NK-92 (cell line): Measurements from ENCODE around the gene LHFPL3.

Source experiments
- DNase-seq: peaks from one replicate; lab custom pipeline; 2025; ENCODE audit not compliant: unreplicated experiment; lab: John Stamatoyannopoulos, UW

The LHFPL3 gene

DNA sequence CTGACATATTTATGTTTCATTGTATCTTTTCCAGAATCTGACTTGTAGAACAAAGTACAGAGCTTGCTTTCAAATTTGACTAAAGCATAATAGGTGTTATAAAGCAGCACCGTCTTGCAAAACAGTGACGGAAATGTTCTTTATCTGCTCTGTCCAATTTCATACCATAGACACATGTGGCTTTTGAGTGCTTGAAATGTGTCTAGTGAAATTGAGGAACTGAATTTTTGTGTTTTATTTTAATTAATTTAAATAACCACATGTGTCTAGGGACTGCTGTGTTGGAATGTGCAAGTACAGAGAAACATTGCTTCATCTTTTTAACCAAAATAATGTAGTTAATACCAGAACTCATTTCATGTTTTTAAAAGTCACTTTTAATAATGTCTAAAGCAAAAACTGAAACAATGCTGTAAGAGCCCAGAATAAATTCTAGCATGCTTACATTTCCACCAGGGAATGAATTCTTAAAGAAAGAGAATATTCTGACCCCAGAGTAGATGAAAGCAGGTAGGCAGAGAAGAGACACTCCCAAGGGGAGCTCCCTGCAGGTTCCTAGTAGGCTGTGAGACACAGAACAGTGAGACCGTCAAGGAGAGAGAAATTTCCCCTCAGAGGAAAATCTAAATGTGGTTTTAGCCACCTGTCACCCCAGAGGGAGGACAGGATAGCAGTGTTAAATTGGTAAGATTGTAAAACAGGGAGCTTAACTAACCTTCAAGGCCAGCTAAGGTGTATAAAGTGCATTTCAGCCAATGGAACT is 510.3 kb downstream of the LHFPL3 start:
- no peak for DNase-seq

DNA sequence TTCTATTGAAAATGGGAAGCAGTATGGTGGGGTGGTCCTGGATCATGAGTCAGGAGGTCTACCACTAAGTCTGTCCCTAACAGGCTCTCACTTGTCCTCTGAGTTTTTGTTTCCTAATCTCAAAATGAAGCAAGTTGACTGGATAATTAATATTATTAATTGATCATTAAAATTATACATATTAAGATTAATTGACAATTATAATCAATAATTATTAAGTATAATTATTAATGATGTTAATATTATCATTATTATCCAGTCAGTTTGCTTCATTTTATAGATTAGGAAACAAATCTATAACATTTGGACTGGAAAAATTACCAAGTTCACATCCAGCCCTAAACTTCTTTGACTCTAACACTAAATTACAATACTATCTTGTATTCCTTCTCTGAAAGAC is 511.4 kb downstream of the LHFPL3 start:
- DNase-seq, result no peak

GRCh38 chr7:104841798-104842197 is 513.4 kb downstream of the LHFPL3 start:
- no peak for DNase-seq

DNA sequence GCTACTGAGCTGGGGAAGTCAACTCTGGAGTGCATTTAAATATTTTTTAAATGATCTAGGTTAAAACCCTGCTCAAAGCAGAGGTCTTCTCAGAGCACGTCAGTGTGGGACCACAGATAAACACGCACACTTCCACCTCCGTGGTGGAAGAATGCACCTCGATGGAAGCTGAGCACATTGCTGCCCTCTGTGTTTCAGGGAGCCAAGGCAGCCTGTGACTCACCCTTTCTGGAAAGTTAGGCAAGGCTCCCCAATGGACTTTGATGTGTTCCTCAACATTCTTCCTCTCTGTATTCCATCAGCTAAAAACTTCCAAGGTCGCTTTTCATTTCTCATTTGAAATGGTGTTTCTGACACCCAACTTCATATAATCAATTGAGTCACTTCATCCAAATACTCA is 514.8 kb downstream of the LHFPL3 start:
- DNase-seq, result no peak

GRCh38 chr7:104845557-104845956 is 517.2 kb downstream of the LHFPL3 start:
- DNase-seq, result no peak

- no peak for DNase-seq
Measured at GRCh38 chr7:104846731-104847130, 518.3 kb downstream of the LHFPL3 start.

DNA sequence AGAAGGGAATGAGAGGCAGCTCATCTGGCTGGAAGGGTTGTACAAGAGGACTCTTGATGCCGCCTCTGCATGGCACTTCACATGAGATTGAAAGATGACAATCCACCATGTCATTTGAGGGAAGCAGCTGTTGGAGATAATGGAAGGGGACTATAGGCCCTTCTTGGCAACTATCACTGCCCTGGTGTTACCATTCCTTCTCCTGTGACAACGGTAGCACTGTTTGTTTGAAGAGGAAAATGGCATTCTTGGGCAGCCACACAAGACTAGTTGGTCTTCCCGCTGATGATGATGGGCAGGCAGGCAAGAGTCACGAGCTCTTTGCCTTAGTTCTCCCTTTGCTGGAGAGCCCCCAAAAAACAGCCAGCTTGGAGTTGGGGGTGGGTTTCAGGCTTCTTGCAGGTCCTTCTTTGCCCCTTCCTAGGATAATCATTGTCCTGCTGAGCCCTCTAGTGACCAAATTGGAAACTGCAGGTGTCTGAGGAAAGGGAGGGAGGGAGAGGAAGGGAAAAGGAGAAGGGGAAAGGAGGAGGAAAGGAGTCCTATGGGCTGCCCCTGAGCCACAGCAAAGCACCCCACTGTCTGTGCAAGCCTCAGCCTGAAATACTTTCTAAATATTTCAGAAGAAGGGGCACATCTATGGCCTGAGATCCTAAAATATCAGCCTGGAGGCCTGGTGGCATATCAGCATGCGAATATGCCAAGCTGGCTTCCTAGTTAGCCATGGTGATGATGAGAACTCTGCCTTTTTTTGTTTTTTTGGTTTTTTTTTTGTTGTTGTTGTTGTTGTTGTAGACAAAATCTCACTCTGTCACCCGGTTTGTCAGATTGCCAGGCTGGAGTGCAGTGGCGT is 520.0 kb downstream of the LHFPL3 start:
- DNase-seq, result no peak

GRCh38 chr7:104850374-104850773 is 522.0 kb downstream of the LHFPL3 start:
- no peak for DNase-seq

GRCh38 chr7:104851268-104851667 is 522.9 kb downstream of the LHFPL3 start:
- DNase-seq, result no peak

DNA sequence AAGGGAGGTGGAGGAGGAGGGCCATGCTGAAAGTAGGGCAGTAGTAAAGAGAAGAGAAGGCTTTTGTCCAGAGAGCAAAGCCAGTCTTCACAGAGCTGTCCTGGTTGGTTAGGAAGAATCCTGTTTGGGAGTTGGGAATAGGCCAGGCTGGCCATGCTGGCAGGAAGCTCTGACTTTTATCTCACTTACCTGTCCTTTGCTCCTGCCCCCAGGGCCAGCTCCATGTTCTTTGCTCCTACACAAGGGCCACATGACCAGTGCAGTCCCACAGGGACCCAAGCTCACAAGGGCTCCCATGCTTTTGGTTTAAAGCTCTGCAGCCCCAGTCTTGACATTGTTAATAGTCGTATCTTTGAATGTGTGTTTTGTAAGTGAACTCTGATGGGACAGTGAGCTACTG is 524.0 kb downstream of the LHFPL3 start:
- no peak for DNase-seq

GRCh38 chr7:104855861-104856260 is 527.5 kb downstream of the LHFPL3 start:
- no peak for DNase-seq

GRCh38 chr7:104857458-104858425 is 529.3 kb downstream of the LHFPL3 start:
- no peak for DNase-seq

GRCh38 chr7:104859754-104860426 is 531.5 kb downstream of the LHFPL3 start:
- DNase-seq, result no peak

DNA sequence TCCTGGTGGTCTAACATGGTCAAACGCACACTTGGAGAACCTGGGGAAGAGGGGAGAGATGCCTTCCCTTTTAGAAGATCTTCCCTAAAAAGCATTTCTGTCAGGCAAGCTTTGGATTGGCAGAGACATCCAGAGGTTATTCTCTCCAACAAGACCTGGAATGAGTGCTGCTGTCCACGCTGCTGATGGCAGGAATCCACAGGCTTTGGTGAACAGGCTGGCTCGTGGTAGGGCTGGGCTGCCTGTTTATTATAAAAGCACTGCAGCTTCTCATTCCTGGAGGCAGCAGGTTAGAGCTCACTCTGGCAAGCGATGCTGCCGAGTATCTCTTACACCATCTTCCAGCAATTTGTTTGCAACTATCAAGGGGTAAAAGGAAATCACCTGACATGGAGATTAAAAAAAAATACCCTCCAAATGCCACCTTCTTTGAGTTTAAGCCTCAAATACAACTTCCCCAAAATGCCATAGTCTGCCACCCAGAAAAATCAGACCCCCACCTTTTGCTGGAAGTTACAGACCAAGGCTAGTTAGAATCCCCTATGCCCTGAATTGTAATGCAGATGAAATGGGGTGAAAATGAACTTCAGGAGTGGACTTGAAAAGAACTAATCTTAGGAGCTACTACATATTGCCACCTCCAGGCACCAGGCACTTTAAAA is 533.5 kb downstream of the LHFPL3 start:
- no peak for DNase-seq

GRCh38 chr7:104862719-104863118 is 534.3 kb downstream of the LHFPL3 start:
- no peak for DNase-seq

- DNase-seq, result no peak
Measured at GRCh38 chr7:104873401-104873800, 545.0 kb downstream of the LHFPL3 start.

- DNase-seq, result no peak
Measured at GRCh38 chr7:104878577-104878976, 550.2 kb downstream of the LHFPL3 start.

- DNase-seq, result no peak
Measured at GRCh38 chr7:104883248-104883717, 554.9 kb downstream of the LHFPL3 start.

DNA sequence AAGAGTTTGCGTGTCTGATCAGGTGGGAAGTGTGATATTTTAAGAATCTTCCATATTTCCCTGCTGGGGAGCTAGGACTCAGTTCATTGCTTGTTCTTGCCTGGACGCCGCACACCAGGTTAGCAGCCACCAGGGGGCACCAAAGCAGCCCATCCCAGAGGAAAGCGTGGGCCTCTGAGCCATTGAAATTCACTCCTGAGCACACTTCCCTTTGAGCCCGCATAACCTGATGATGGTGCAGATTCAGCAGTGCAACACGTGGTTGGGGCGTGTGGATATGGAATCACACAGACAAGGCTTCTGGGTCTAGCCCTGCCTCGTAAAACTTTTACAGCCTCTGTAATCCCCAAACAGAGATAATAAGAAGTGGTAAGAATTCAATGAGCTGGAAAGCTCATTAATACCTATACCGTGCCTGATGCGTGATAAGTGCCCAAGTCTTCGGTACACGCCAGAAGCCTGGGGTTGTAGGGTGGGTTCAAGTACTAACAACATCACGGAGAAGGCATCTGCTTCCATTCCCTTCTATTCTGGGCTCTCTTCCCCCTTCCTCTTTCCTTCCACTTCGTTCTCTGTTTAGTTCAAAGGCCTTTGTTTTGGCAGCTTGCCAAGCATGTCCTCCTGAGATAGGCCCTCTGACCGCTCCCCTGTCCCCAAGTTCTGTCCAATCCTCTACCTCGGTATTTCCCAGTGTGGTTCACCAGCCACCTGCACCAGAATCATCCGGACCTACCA is 555.5 kb downstream of the LHFPL3 start:
- no peak for DNase-seq
